Hematopoietic multipotent progenitor cell treated with erythropoietin and hydrocortisone succinate and interleukin-3 and kit ligand, for 6 days (in vitro differentiated cells): ENCODE results near the gene CIB1.
"Not testable (repeated sequence)": the region's sequence is repeated elsewhere in the genome, so short reads cannot be mapped to it uniquely, and the experiment has no call there.

Source experiments
- DNase-seq: peaks from one replicate; pipeline ENCODE4 v3.0.0-alpha.2; 2015

The CIB1 gene

DNA sequence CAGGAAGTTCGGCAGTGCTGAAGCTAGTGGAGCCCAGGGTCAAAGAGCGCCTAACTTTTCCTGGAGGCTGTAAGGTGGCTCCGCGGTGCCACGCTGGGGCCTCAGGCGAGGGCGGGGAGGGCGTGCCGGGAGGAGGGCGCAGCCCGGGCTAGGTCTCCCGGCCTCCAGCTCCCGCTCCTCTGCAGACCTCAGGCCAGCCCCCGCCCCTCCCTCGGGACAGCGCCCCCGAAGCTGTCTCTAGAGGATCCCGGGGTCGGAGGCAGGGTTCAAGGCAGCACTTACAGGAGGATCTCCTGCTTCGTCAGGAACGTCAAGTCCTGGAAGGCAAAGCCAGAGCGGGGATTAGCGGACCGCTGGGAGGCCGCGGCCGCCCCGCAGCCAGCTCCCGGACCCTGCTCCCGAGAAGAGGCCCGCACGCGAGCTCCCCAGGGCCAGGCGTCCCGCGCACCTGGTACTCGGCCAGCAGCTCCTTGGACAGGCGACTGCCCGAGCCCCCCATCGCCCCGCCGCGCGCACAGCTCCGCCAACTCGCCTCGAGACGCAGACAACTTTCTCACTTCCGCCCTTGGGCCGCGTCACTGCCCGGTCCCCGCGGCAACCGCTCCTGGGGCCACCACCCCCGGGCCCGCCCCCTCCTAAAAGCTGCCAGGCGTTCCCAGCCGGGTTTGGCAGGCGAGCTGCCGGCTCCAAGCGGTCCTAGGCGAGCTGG is at the start of gene CIB1:
CIB1 (minus strand) TSS at position 555 of the 709 bp plus-strand sequence; CDS start at position 499, 56 bp downstream.
- DNase-seq = peak; percentile 98

- DNase-seq = not testable (repeated sequence)
These were observed 47.9 kb upstream of the CIB1 start for GRCh38 chr15:90281637-90282036.

- not testable (repeated sequence) for DNase-seq
These were observed 47.0 kb upstream of the CIB1 start for GRCh38 chr15:90280743-90281142.

DNA sequence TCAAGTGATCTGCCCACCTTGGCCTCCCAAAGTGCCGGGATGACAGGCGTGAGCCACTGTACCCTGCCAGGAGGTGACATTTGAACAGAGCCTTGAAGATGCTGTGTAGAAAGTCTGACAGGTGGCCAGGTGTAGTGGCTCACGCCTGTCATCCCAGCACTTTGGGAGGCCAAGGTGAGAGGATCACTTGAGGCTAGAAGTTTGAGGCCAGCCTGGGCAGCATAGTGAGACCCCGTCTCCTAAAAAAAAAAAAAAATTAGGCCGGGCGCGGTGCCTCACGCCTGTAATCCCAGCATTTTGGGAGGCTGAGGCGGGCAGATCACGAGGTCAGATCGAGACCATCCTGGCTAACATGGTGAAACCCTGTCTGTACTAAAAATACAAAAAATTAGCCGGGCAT is 44.7 kb upstream of the CIB1 start:
- DNase-seq = not testable (repeated sequence)

GRCh38 chr15:90271459-90272166 is 37.9 kb upstream of the CIB1 start:
- no peak for DNase-seq

DNA sequence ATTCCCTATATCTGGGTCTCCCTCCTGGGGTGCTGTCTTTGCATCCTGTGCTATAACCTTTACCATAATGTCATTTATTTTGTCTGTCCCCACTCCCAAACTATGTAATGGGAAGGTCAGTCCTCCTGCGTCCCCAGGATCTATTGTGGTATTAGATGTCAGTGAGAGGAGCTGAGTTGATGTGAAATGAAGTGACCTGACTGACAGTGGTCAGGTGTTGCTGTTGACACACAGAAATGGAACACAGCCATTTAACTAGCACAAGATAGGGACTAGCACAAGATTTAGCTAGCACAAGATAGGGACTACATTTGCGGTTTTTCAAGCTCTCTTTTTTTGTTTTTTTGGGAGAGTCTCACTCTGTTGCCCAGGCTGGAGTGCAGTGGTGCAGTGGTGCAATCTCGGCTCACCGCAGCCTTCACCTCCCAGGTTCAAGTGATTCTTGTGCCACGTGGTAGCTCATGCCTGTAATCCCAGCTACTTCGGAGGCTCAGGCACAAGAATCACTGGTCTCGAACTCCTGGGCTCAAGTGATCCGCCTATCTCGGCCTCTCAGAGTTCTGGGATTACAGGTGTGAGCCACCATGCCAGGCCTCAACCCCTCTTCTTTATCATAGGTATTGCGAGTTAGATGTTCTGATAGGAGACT is 36.9 kb upstream of the CIB1 start:
- no peak for DNase-seq

- DNase-seq = no peak
These were observed 34.7 kb upstream of the CIB1 start for GRCh38 chr15:90268415-90268814.

DNA sequence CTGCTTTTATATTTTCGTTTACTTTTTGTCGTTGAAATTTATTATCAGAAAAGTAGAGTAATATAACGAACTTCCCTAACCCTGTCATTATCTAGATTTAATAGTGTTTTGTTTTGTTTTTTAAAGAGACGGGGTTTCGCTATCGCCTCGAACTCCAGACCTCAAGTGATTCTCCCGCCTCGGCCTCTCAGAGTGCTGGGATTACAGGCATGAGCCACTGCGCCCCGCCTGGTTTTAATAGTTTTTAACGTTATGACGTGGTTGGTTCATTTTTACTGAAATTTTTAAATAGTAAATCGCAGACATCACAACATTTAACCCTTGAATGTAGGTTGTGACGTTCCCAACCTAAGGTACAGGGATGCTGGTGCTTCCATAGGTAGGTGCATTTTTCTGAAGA is 32.7 kb upstream of the CIB1 start:
- peak; percentile 39 for DNase-seq

DNA sequence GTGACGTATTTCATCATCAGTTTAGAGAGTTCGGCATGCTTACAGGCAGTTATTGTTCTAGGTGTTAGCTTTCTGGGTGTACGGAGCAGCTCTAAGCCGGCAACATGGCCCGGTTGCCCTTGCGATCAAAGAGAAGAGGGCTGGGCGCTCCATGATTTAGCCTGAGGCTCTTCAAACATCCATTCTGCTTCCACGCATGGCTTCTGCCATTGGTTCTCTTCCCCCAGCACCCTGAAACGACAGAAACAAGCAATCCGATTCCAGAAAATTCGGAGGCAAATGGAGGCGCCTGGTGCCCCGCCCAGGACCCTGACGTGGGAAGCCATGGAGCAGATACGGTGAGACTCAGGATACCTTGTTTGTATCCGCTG is 32.3 kb upstream of the CIB1 start:
- peak; percentile 58 for DNase-seq

- DNase-seq = peak; percentile 96
These were observed 31.7 kb upstream of the CIB1 start, which contains the start of gene NGRN for GRCh38 chr15:90265271-90266060. NGRN (plus strand) TSS chr15:90265672; CDS start chr15:90265713, 41 bp downstream.

- DNase-seq = peak; percentile 33
These were observed 30.9 kb upstream of the CIB1 start for GRCh38 chr15:90264671-90265070.

DNA sequence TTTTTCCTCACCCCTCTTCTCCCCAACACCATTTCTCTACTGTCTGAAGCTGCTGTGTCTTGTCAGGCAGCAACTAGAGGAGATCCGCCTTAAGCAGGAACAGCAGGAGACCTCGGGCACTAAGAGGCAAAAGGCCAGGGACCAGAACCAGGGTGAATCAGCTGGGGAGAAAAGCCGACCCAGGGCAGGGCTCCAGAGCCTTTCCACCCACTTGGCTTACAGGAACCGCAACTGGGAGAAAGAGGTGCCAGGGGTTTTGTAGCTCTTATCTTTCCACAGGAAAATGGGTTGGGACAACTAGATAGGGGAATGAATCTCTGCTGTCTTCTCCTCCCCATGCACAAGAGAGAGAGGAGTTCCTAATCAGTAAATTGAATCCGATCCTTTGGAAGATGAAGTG is 28.7 kb upstream of the CIB1 start:
- no peak for DNase-seq

GRCh38 chr15:90261811-90262210 is 28.1 kb upstream of the CIB1 start:
- DNase-seq = no peak

GRCh38 chr15:90260731-90261130 is 27.0 kb upstream of the CIB1 start:
- not testable (repeated sequence) for DNase-seq

DNA sequence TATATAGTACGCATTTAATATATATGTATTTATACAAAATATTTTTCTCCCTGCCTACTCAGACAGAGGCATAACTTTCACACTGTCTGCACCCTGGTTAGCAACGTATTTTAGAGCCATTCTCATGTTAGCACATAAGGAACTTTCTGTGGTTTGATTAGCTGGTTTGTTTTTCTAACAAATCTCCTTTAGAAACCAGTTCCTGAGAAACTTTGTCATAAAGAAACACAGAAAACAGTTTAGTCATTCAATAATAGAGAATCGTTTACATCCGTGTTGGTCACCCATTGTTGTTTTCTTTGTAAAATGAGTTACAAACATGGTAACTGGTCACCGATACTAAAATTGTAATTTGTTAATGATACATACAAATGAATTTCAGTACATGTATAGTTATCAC is 25.8 kb upstream of the CIB1 start:
- DNase-seq = no peak

- no peak for DNase-seq
These were observed 24.0 kb upstream of the CIB1 start for GRCh38 chr15:90257776-90258175.

GRCh38 chr15:90249203-90249863 is 15.6 kb upstream of the CIB1 start, which contains the start of gene TTLL13:
TTLL13 (plus strand) TSS chr15:90249556; CDS start chr15:90250631, 1,075 bp downstream.
- peak; percentile 95 for DNase-seq

DNA sequence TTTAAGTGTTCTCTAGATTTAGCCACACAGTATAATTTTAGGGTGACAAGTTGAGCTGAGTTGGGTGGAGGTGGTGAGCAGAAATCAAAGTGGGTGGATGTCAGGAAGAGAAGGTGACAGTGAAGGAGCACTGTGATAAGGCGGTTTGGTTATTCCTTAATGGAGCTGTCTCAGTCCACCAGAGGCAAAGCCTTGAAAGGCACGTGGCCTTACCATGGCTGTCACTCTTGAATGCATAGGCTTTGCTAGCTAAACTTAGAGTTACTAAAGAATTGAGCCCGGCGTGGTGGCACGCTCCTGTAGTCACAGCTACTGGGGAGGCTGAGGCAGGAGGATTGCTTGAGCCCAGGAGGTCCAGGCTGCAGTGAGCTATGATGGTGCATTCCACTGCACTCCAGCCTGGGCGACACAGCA is 15.1 kb upstream of the CIB1 start:
- no peak for DNase-seq

GRCh38 chr15:90243943-90244639 is 10.3 kb upstream of the CIB1 start:
- no peak for DNase-seq

DNA sequence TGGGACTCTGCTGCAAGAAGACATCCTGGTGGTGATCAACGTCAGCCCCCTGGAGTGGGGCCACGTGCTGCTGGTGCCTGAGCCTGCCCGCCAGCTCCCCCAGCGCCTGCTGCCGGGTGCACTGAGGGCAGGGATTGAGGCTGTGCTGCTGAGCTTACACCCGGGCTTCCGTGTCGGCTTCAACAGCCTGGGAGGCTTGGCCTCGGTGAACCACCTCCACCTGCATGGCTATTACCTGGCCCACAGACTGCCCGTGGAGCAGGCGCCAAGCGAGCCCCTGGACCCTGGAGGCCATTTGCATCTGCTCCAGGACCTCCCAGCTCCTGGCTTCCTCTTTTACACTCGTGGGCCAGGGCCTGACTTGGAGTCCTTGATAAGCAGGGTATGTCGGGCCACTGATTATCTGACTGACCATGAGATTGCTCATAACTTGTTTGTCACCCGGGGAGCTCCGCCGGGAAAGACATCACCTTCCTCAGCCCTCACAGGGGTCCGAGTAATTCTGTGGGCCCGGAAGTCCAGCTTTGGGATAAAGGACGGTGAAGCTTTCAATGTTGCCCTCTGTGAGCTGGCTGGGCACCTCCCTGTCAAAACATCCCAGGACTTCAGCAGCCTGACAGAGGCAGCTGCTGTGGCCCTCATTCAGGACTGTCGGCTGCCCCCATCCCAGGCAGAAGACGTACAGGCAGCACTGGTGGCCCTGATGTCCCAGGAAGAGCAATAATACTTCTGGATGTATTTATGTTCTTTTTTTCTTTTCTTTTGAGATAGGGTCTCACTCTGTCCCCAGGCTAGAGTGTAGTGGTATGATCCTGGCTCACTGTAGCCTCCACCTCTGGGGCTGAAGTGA is 7.8 kb upstream of the CIB1 start:
- peak; percentile 36 for DNase-seq

- DNase-seq = no peak
These were observed 7.1 kb upstream of the CIB1 start for GRCh38 chr15:90240856-90241255.
